Endodermal cell (in vitro differentiated cells): ENCODE results near the gene OR6A2. TPM values are rescaled to one million over a fixed set of nuclear protein-coding genes. Genes with fewer than 3 reads are reported as not detected.
A peak's percentile ranks its signal among the peaks of the same experiment; 100 is the strongest.
"Not testable (repeated sequence)": the region's sequence is repeated elsewhere in the genome, so short reads cannot be mapped to it uniquely, and the experiment has no call there.

Experiments used
- DNase-seq: peaks from one replicate; pipeline ENCODE4 v3.0.0-alpha.2; 2017
- H3K27ac ChIP-seq: 2 replicates; pipeline ENCODE4 v1.5.1; 2013; ENCODE audit warnings: mild to moderate bottlenecking, low read depth, low read length, moderate library complexity
- H3K27me3 ChIP-seq: 2 replicates; pipeline ENCODE4 v1.6.1; 2013; ENCODE audit warnings: mild to moderate bottlenecking, low read length, moderate library complexity; ENCODE audit not compliant: insufficient read depth, control insufficient read depth, poor library complexity, severe bottlenecking
- H3K36me3 ChIP-seq: 2 replicates; pipeline ENCODE4 v1.7.0; 2013; ENCODE audit warnings: mild to moderate bottlenecking, low read length, moderate library complexity; ENCODE audit not compliant: control insufficient read depth, insufficient read depth
- H3K4me1 ChIP-seq: one replicate; pipeline ENCODE4 v1.7.0; 2013; ENCODE audit warnings: low read length; ENCODE audit not compliant: control insufficient read depth, insufficient read depth
- H3K4me3 ChIP-seq: 2 replicates; pipeline ENCODE4 v1.5.1; 2013; ENCODE audit warnings: mild to moderate bottlenecking, low read length, moderate library complexity
- H3K9ac ChIP-seq: 2 replicates; pipeline ENCODE4 v1.6.1; 2013; ENCODE audit warnings: mild to moderate bottlenecking, low read length, moderate library complexity; ENCODE audit not compliant: poor library complexity, severe bottlenecking; ENCODE audit errors: extremely low read depth
- H3K9me3 ChIP-seq: 2 replicates; pipeline ENCODE4 v1.6.1; 2013; ENCODE audit warnings: mild to moderate bottlenecking, low read length, moderate library complexity; ENCODE audit not compliant: control insufficient read depth
- H3K27ac Mint-ChIP-seq: 2 replicates; pipeline ENCODE4 v1.8.0; 2020; ENCODE audit warnings: mixed read lengths
- H3K27me3 Mint-ChIP-seq: 2 replicates; pipeline ENCODE4 v1.8.0; 2021; ENCODE audit warnings: mild to moderate bottlenecking, mixed read lengths; ENCODE audit not compliant: insufficient read depth
- H3K36me3 Mint-ChIP-seq: 2 replicates; pipeline ENCODE4 v1.8.0; 2020; ENCODE audit warnings: low read depth, mixed read lengths
- H3K4me1 Mint-ChIP-seq: 2 replicates; pipeline ENCODE4 v1.8.0; 2020; ENCODE audit warnings: mixed read lengths
- H3K4me3 Mint-ChIP-seq: 2 replicates; pipeline ENCODE4 v1.8.0; 2020; ENCODE audit warnings: mild to moderate bottlenecking, moderate library complexity, mixed read lengths
- H3K9me3 Mint-ChIP-seq: 2 replicates; pipeline ENCODE4 v1.8.0; 2020; ENCODE audit warnings: mild to moderate bottlenecking, mixed read lengths
- WGBS, 2 experiments: methylation state at CpG; one replicate each; pipeline versions ENCODE4 v1.1.5 to v1.1.7; 2013; ENCODE audit warnings: missing lambda C conversion rate in 2 of 2, mixed read lengths in 1 of 2; ENCODE audit not compliant: insufficient coverage in 1 of 2, insufficient read length in 1 of 2; 5-methylcytosine and 5-hydroxymethylcytosine counted together
- total RNA-seq, 2 donors: library from RNA; stranded (reverse); fragmentation: NEBNext Ultra II Directional in 1 of 2; extraction: Animal tissue kit (Norgen Biotek cat#: 25700) in 1 of 2; gene quantifications; 2 replicates in 1 of 2; 3 replicates in 1 of 2; pipeline ENCODE4 v1.2.1, GENCODE V29; 2021
- TF ChIP-seq, protein P1 (sequence below): fragments of 200-600 bp; sonication (generic); conservative IDR thresholded peaks from 2 replicates; pipeline ENCODE4 v1.5.0; 2021; ENCODE audit warnings: antibody characterized with exemption, mild to moderate bottlenecking

OR6A2 gene
- total RNA-seq, 2 donors from 2014 or later, result 0.09 to 0.51 TPM

- Histone ChIP-seq H3K9ac (no peak overlapping the region), H3K36me3 (no peaks in the 10 kb centered on the region), H3K4me3 (no peak overlapping the region), H3K9me3 (no peaks in the 10 kb centered on the region), H3K27me3 (no peaks in the 10 kb centered on the region), H3K4me1 (no peaks in the 10 kb centered on the region), H3K27ac (no peak overlapping the region)
- Mint-ChIP-seq H3K27me3 (peaks cover 2% of the 10 kb centered on the region), H3K4me3 (no peak overlapping the region), H3K36me3 (no peaks in the 10 kb centered on the region), H3K27ac (no peak overlapping the region), H3K4me1 (no peaks in the 10 kb centered on the region), H3K9me3 (no peaks in the 10 kb centered on the region)
- no peak for DNase-seq
- 76 to 80% methylated on average over 1 to 2 of the region's 2 CpGs for WGBS, 2 experiments
- TF ChIP-seq, protein P1, sequence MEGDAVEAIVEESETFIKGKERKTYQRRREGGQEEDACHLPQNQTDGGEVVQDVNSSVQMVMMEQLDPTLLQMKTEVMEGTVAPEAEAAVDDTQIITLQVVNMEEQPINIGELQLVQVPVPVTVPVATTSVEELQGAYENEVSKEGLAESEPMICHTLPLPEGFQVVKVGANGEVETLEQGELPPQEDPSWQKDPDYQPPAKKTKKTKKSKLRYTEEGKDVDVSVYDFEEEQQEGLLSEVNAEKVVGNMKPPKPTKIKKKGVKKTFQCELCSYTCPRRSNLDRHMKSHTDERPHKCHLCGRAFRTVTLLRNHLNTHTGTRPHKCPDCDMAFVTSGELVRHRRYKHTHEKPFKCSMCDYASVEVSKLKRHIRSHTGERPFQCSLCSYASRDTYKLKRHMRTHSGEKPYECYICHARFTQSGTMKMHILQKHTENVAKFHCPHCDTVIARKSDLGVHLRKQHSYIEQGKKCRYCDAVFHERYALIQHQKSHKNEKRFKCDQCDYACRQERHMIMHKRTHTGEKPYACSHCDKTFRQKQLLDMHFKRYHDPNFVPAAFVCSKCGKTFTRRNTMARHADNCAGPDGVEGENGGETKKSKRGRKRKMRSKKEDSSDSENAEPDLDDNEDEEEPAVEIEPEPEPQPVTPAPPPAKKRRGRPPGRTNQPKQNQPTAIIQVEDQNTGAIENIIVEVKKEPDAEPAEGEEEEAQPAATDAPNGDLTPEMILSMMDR, result no peak
Measured at GRCh38 chr11:6813656-6814055, 14.2 kb upstream of the OR6A2 start.

GRCh38 chr11:6812390-6813005, 13.0 kb upstream of the OR6A2 start:
- Mint-ChIP-seq H3K4me1 (no peaks in the 10 kb centered on the region), H3K9me3 (no peaks in the 10 kb centered on the region), H3K36me3 (no peaks in the 10 kb centered on the region), H3K27ac (no peak overlapping the region), H3K4me3 (no peak overlapping the region), H3K27me3 (peaks cover 2% of the 10 kb centered on the region)
- Histone ChIP-seq H3K9ac (no peak overlapping the region), H3K4me1 (no peaks in the 10 kb centered on the region), H3K36me3 (no peaks in the 10 kb centered on the region), H3K9me3 (no peaks in the 10 kb centered on the region), H3K27me3 (no peaks in the 10 kb centered on the region), H3K4me3 (no peak overlapping the region), H3K27ac (no peak overlapping the region)
- 5 to 28% methylated on average over 4 to 6 of the region's 6 CpGs for WGBS, 2 experiments
- TF ChIP-seq, protein P1, result peak; percentile 91
- DNase-seq, result peak; percentile 74

GRCh38 chr11:6801075-6801474, 1.6 kb upstream of the OR6A2 start:
- peak; percentile 69 for DNase-seq
- H3K27me3 Mint-ChIP-seq, H3K4me3 Mint-ChIP-seq: not testable (repeated sequence)

GRCh38 chr11:6794639-6795038, 4.8 kb downstream of the OR6A2 start:
- TF ChIP-seq, protein P1, result no peak
- H3K9me3 ChIP-seq, result no peaks in the 10 kb centered on the region
- no peak overlapping the region for H3K27ac Mint-ChIP-seq
- H3K4me3 ChIP-seq, result no peak overlapping the region
- no peaks in the 10 kb centered on the region for H3K36me3 ChIP-seq
- no peaks in the 10 kb centered on the region for H3K27me3 ChIP-seq
- H3K9me3 Mint-ChIP-seq, result no peaks in the 10 kb centered on the region
- no peak overlapping the region for H3K4me3 Mint-ChIP-seq
- no peaks in the 10 kb centered on the region for H3K4me1 ChIP-seq
- no peak overlapping the region for H3K27ac ChIP-seq
- 88 to 94% methylated on average over 4 of the region's 4 CpGs for WGBS, 2 experiments
- no peak overlapping the region for H3K9ac ChIP-seq
- H3K4me1 Mint-ChIP-seq, result no peaks in the 10 kb centered on the region
- no peaks in the 10 kb centered on the region for H3K36me3 Mint-ChIP-seq
- no peak for DNase-seq
- no peaks in the 10 kb centered on the region for H3K27me3 Mint-ChIP-seq

More at GRCh38 chr11:6801075-6801474, 1.6 kb upstream of the OR6A2 start:
- not testable (repeated sequence) for H3K36me3 Mint-ChIP-seq, H3K27me3 ChIP-seq, H3K4me1 Mint-ChIP-seq, H3K4me1 ChIP-seq, H3K27ac ChIP-seq, H3K9me3 ChIP-seq, H3K36me3 ChIP-seq, H3K4me3 ChIP-seq, H3K9ac ChIP-seq
- peaks cover 11% of the 10 kb centered on the region for H3K9me3 Mint-ChIP-seq
- H3K27ac Mint-ChIP-seq, result peak overlapping the region; percentile 6
